K562 (cell line): ENCODE measurements around the gene ZNF441. TPM values are rescaled to one million over a fixed set of nuclear protein-coding genes. Genes with fewer than 3 reads are reported as not detected.

ENCODE experiments used
- JUND ChIP-seq, 2 experiments: IDR thresholded peaks; 2 replicates in 1 of 2; 3 replicates in 1 of 2; pipeline ENCODE4 v1.6.1; 2011; ENCODE audit warnings: borderline replicate concordance in 2 of 2, low read depth in 2 of 2, low read length in 2 of 2, improper control_type of control experiment in 1 of 2, missing biosample characterization in 1 of 2, missing genetic modification characterization in 1 of 2, missing genetic modification reagents in 1 of 2
- NR2C2 ChIP-seq, 2 experiments: fragments of 200-800 bp in 1 of 2; sonication (Bioruptor generic) in 1 of 2; sonication (generic) in 1 of 2; formaldehyde crosslinking in 1 of 2; IDR thresholded peaks; 2 replicates each; pipeline versions ENCODE4 v1.6.1 to v1.8.0; 2016 to 2022; ENCODE audit warnings: mild to moderate bottlenecking in 1 of 2, missing compliant biosample characterization in 1 of 2, missing genetic modification characterization in 1 of 2, missing genetic modification reagents in 1 of 2
- PML ChIP-seq: IDR thresholded peaks from 2 replicates; pipeline ENCODE4 v1.6.1; 2012; ENCODE audit warnings: low read length, inconsistent platforms
- TCF7L2 ChIP-seq: fragments of 150-350 bp; IDR thresholded peaks from 2 replicates; pipeline ENCODE4 v1.6.1; 2016; ENCODE audit warnings: low read depth, mild to moderate bottlenecking, low read length, moderate library complexity
- XRCC4 ChIP-seq: IDR thresholded peaks from one replicate; pipeline ENCODE4 v1.6.1; 2011; ENCODE audit not compliant: insufficient read depth, insufficient read length; ENCODE audit errors: extremely low read depth
- YBX1 ChIP-seq: fragments of 450-650 bp; IDR thresholded peaks from 2 replicates; pipeline ENCODE4 v1.7.1; 2016; ENCODE audit warnings: mild to moderate bottlenecking
- ZBED1 ChIP-seq: IDR thresholded peaks from 2 replicates; pipeline ENCODE4 v1.6.1; 2014
- ZNF561 ChIP-seq: fragments of 450-650 bp; formaldehyde crosslinking; conservative IDR thresholded peaks from 2 replicates; pipeline ENCODE4 v1.4.0; 2020; ENCODE audit warnings: mild to moderate bottlenecking, moderate library complexity
- ZNF76 ChIP-seq: fragments of 250-450 bp; sonication (Bioruptor Pico); IDR thresholded peaks from 2 replicates; pipeline ENCODE4 v1.4.0; 2020; ENCODE audit warnings: mild to moderate bottlenecking, moderate library complexity, borderline replicate concordance
- polyA plus RNA-seq, 8 experiments: library from polyadenylated mRNA; depleted of rRNA in 4 of 8; stranded (reverse) in 5 of 8; unstranded in 3 of 8; fragments of >200 nt; fragmentation: Nextera tagmentation in 2 of 8; fragmentation: Illumina TruSeq in 1 of 8; extraction: Ambion mirVana in 2 of 8; extraction: Trizol in 1 of 8; gene quantifications; 2 replicates each; pipeline versions ENCODE4 v1.2.1 to v1.2.3, GENCODE V29; 2011 to 2014; ENCODE audit warnings: inconsistent platforms in 1 of 8, missing spikeins in 1 of 8
- total RNA-seq, 7 experiments: library from RNA; depleted of rRNA in 6 of 7; stranded (reverse); fragments of >200 nt in 6 of 7; fragmentation: Illumina TruSeq in 2 of 7; extraction: Trizol in 2 of 7; gene quantifications; 2 replicates each; pipeline versions ENCODE4 v1.2.1 to v1.2.3, GENCODE V29; 2011 to 2021; ENCODE audit warnings: low replicate concordance in 1 of 7
- TF ChIP-seq, protein P1 (sequence below): sonication (generic); formaldehyde crosslinking; IDR thresholded peaks from 2 replicates; pipeline ENCODE4 v1.8.1; 2023; ENCODE audit warnings: mild to moderate bottlenecking, missing genetic modification reagents
- TF ChIP-seq, protein P2 (sequence below): fragments of 250-450 bp; sonication (Bioruptor Pico); IDR thresholded peaks from 2 replicates; pipeline ENCODE4 v1.5.0; 2020; ENCODE audit warnings: mild to moderate bottlenecking
- TF ChIP-seq, protein P3 (sequence below): sonication (generic); formaldehyde crosslinking; IDR thresholded peaks from 2 replicates; pipeline ENCODE4 v1.8.0; 2022; ENCODE audit warnings: mild to moderate bottlenecking, missing genetic modification reagents, borderline replicate concordance
- TF ChIP-seq, protein P4 (sequence below): fragments of 450-650 bp; IDR thresholded peaks from 2 replicates; pipeline ENCODE4 v1.6.1; 2016
- TF ChIP-seq, protein P5 (sequence below): IDR thresholded peaks from 2 replicates; pipeline ENCODE4 v1.6.1; 2012; ENCODE audit warnings: low read depth, low read length, improper control_type of control experiment, borderline replicate concordance

ZNF441 gene
- total and polyA plus RNA-seq, 9 of the 15 experiments (the other 6 are each of a cell fraction or from before 2014, with no cell fraction given): 1.9 to 14.0 (median 7.8) TPM

DNA sequence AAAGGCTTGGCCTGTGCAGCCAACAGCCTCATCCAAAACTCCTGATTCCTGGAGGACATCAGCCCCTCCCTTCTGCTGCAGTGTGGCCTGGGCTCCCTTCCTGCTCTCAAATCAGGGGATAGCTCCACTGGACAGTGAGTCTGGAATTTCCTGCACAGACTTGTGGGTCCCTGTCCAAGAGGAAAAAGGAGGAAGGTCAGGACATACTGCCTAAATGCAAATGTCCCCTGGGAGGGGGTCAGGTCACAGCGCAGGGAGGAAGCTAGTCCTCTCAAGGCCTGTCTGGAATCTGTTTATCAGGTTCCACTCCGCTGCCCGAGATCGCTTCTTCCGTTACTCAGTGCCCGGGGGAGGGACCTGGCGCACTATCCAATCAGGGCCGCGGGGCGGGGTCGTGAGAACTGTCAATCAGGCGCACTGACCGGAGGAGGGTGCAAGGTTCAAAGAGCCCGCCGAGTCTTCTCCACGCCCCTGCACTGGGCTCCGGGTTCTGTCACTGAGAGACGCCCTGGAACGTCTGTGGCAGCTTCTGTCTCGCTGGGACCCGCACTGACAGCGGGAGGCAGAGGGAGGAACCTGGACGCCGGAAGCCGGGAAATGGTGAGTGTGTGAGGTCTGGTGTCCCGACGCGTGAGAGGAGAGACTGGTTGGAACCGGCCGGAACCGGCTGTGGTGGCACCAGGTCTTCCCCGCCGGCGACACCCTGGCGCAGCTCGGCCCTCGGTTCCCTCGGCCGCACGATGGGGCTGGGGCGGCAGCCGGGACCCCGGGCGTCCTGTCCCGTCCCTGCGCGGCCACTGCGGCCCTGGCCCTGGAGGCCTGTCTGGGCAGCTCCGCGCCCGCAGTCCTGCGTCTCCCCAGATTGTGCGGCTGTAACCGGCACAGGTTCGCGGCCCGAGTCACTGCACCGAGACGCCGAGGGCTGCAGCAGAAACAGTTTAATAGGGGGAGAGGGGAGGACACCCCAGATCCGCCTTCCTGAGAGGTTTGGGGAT is at the start of gene ZNF441 (continued):
- TF ChIP-seq NR2C2 (CRISPR knock-in tag; IDR thresholded peaks at IDR 0.05) (no peak; the same call in 1 of the 2 replicates), NR2C2 (tag; IDR thresholded peaks at IDR 0.05) (peak; percentile 91), ZNF561 (no peak), ZBED1 (no peak), PML (peak; percentile 81; the same call in 1 of the 2 replicates), XRCC4 (no peak), JUND (IDR thresholded peaks at IDR 0.05; ENCODE audit: borderline replicate concordance, low read depth, low read length) (peak; percentile 1; the same call in 1 of the 2 replicates), JUND (tag; IDR thresholded peaks at IDR 0.05; ENCODE audit: borderline replicate concordance, low read depth, low read length) (no peak; the same call in 2 of the 3 replicates), YBX1 (no peak), ZNF76 (no peak), TCF7L2 (peak; percentile 90)
- TF ChIP-seq, protein P1, sequence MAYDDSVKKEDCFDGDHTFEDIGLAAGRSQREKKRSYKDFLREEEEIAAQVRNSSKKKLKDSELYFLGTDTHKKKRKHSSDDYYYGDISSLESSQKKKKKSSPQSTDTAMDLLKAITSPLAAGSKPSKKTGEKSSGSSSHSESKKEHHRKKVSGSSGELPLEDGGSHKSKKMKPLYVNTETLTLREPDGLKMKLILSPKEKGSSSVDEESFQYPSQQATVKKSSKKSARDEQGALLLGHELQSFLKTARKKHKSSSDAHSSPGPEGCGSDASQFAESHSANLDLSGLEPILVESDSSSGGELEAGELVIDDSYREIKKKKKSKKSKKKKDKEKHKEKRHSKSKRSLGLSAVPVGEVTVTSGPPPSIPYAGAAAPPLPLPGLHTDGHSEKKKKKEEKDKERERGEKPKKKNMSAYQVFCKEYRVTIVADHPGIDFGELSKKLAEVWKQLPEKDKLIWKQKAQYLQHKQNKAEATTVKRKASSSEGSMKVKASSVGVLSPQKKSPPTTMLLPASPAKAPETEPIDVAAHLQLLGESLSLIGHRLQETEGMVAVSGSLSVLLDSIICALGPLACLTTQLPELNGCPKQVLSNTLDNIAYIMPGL (CRISPR knock-in tag): 0 out of 2 replicates have a peak, but pooled peaks have one; percentile 31
- TF ChIP-seq, protein P2, sequence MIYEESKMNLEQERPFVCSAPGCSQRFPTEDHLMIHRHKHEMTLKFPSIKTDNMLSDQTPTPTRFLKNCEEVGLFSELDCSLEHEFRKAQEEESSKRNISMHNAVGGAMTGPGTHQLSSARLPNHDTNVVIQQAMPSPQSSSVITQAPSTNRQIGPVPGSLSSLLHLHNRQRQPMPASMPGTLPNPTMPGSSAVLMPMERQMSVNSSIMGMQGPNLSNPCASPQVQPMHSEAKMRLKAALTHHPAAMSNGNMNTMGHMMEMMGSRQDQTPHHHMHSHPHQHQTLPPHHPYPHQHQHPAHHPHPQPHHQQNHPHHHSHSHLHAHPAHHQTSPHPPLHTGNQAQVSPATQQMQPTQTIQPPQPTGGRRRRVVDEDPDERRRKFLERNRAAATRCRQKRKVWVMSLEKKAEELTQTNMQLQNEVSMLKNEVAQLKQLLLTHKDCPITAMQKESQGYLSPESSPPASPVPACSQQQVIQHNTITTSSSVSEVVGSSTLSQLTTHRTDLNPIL: no peak
- TF ChIP-seq, protein P3, sequence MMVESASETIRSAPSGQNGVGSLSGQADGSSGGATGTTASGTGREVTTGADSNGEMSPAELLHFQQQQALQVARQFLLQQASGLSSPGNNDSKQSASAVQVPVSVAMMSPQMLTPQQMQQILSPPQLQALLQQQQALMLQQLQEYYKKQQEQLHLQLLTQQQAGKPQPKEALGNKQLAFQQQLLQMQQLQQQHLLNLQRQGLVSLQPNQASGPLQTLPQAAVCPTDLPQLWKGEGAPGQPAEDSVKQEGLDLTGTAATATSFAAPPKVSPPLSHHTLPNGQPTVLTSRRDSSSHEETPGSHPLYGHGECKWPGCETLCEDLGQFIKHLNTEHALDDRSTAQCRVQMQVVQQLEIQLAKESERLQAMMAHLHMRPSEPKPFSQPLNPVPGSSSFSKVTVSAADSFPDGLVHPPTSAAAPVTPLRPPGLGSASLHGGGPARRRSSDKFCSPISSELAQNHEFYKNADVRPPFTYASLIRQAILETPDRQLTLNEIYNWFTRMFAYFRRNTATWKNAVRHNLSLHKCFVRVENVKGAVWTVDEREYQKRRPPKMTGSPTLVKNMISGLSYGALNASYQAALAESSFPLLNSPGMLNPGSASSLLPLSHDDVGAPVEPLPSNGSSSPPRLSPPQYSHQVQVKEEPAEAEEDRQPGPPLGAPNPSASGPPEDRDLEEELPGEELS: peak; percentile 75; the same call in 1 of the 2 replicates
- TF ChIP-seq, protein P4, sequence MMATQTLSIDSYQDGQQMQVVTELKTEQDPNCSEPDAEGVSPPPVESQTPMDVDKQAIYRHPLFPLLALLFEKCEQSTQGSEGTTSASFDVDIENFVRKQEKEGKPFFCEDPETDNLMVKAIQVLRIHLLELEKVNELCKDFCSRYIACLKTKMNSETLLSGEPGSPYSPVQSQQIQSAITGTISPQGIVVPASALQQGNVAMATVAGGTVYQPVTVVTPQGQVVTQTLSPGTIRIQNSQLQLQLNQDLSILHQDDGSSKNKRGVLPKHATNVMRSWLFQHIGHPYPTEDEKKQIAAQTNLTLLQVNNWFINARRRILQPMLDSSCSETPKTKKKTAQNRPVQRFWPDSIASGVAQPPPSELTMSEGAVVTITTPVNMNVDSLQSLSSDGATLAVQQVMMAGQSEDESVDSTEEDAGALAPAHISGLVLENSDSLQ: peak; percentile 99
- TF ChIP-seq, protein P5, sequence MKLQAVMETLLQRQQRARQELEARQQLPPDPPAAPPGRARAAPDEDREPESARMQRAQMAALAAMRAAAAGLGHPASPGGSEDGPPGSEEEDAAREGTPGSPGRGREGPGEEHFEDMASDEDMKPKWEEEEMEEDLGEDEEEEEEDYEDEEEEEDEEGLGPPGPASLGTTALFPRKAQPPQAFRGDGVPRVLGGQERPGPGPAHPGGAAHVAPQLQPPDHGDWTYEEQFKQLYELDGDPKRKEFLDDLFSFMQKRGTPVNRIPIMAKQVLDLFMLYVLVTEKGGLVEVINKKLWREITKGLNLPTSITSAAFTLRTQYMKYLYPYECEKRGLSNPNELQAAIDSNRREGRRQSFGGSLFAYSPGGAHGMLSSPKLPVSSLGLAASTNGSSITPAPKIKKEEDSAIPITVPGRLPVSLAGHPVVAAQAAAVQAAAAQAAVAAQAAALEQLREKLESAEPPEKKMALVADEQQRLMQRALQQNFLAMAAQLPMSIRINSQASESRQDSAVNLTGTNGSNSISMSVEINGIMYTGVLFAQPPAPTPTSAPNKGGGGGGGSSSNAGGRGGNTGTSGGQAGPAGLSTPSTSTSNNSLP: no peak
